Esophagus muscularis mucosa (tissue), 4 donors: ENCODE results near the gene NNMT. TPM values are rescaled to one million over a fixed set of nuclear protein-coding genes. Genes with fewer than 3 reads are reported as not detected.

ENCODE experiments used
- DNase-seq: peaks from one replicate; pipeline ENCODE4 v3.0.0-alpha.2; 2017; ENCODE audit errors: extremely low spot score
- H3K27ac ChIP-seq, 4 donors: fragments of 200-600 bp; sonication (generic); replicated peaks in 1 of 4; 1 replicate in 3 of 4; 2 replicates in 1 of 4; pipeline ENCODE4 v1.5.1; 2016 to 2019; ENCODE audit warnings: mild to moderate bottlenecking in 1 of 4
- H3K27me3 ChIP-seq, 4 donors: fragments of 200-600 bp; sonication (generic); one replicate each; pipeline versions ENCODE4 v1.5.1 to v1.6.0; 2016 to 2019
- H3K36me3 ChIP-seq, 4 donors: fragments of 200-600 bp; sonication (generic); one replicate each; pipeline ENCODE4 v1.5.1; 2016 to 2019
- H3K4me1 ChIP-seq, 4 donors: fragments of 200-600 bp; sonication (generic); one replicate each; pipeline ENCODE4 v1.5.1; 2016 to 2019
- H3K4me3 ChIP-seq, 4 donors: fragments of 200-600 bp; sonication (generic); 1 replicate in 2 of 4; 2 replicates in 2 of 4; pipeline ENCODE4 v1.5.1; 2016 to 2019; ENCODE audit warnings: mild to moderate bottlenecking in 4 of 4, moderate library complexity in 1 of 4
- H3K9me3 ChIP-seq, 4 donors: fragments of 200-600 bp; sonication (generic); 1 replicate in 3 of 4; 2 replicates in 1 of 4; pipeline ENCODE4 v1.5.1; 2016 to 2019
- CTCF ChIP-seq, 3 experiments: fragments of 200-600 bp in 2 of 3; fragments of 450-650 bp in 1 of 3; sonication (generic) in 2 of 3; IDR thresholded peaks; one replicate each; pipeline ENCODE4 v1.5.1; 2017 to 2019; ENCODE audit warnings: antibody characterized with exemption in 3 of 3, mild to moderate bottlenecking in 2 of 3, moderate library complexity in 1 of 3
- EP300 ChIP-seq: sonication (generic); formaldehyde crosslinking; IDR thresholded peaks from one replicate; pipeline ENCODE4 v1.6.1; 2017; ENCODE audit warnings: antibody characterized with exemption
- POLR2A ChIP-seq: fragments of 450-650 bp; IDR thresholded peaks from one replicate; pipeline ENCODE4 v1.6.1; 2017; ENCODE audit warnings: antibody characterized with exemption, moderate library complexity, mild to moderate bottlenecking, low read depth
- POLR2AphosphoS5 ChIP-seq, 2 donors: sonication (generic); formaldehyde crosslinking; IDR thresholded peaks; one replicate each; pipeline ENCODE4 v1.6.1; 2017; ENCODE audit warnings: antibody characterized with exemption in 2 of 2
- WGBS: methylation state at CpG from one replicate; pipeline ENCODE4 v1.1.5; 2018; 5-methylcytosine and 5-hydroxymethylcytosine counted together
- intact Hi-C: fragments of 100-400 bp; cut with DNase I; formaldehyde crosslinking; loops from one replicate; pipeline ENCODE4 v1.15.1; 2023
- total RNA-seq, 4 donors: library from RNA; depleted of rRNA; stranded (reverse); fragments of >200 nt; gene quantifications; one replicate each; pipeline versions ENCODE4 v1.1.0 to v1.2.1, GENCODE V29; 2016

NNMT gene
- total RNA-seq, 4 donors from 2014 or later: 88.9 to 599 (median 293) TPM

DNA sequence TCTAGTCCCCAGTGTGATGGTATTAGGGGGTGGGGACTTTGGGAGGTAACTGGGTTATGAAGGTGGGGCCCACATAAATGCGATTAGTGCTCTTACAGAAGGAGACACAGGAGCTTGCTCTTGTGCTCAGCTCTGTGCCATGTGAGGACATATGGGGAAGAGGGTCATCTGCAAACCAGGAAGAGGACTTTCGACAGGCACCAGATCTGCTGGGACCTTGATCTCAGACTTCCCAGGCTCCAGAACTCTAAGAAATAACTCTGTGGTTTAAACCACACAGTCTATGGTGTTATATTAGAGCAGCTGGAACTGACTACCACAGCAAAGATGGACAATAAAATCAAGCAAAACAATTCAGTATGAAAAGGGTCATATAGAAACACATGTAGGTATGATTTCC, 26.7 kb downstream of the NNMT start:
- Histone ChIP-seq H3K27ac (no peak overlapping the region), H3K4me1 (peaks cover 0 to 10% (median under 1%) of the 10 kb centered on the region in 4 donors), H3K36me3 (no peaks in the 10 kb centered on the region), H3K9me3 (no peaks in the 10 kb centered on the region), H3K27me3 (peaks cover 0 to 11% (median 0%) of the 10 kb centered on the region in 4 donors), H3K4me3 (no peak overlapping the region)
- 85% methylated on average over 2 of the region's 2 CpGs for WGBS
- DNase-seq: peak; percentile 72
- intact Hi-C loops: no loop called here
- no peak for TF ChIP-seq CTCF (IDR thresholded peaks at IDR 0.05)
- TF ChIP-seq EP300: no peak
- no peak for TF ChIP-seq POLR2A
- TF ChIP-seq POLR2AphosphoS5 (IDR thresholded peaks at IDR 0.05): no peak

- no peak overlapping the region for H3K27ac ChIP-seq
- H3K36me3 ChIP-seq: no peaks in the 10 kb centered on the region
- DNase-seq: no peak
- no peak for TF ChIP-seq EP300
- no peak for TF ChIP-seq POLR2A
- no peak for TF ChIP-seq POLR2AphosphoS5 (IDR thresholded peaks at IDR 0.05)
- TF ChIP-seq CTCF (IDR thresholded peaks at IDR 0.05): no peak
- peaks cover 0 to 18% (median 10%) of the 10 kb centered on the region in 4 donors for H3K9me3 ChIP-seq
- intact Hi-C loops: no loop called here
- no peaks in the 10 kb centered on the region for H3K27me3 ChIP-seq
- WGBS: 94% methylated on average over 4 of the region's 4 CpGs
- no peak overlapping the region for H3K4me3 ChIP-seq
- no peaks in the 10 kb centered on the region for H3K4me1 ChIP-seq
Observed at GRCh38 chr11:114326151-114326550, 30.0 kb downstream of the NNMT start.

DNA sequence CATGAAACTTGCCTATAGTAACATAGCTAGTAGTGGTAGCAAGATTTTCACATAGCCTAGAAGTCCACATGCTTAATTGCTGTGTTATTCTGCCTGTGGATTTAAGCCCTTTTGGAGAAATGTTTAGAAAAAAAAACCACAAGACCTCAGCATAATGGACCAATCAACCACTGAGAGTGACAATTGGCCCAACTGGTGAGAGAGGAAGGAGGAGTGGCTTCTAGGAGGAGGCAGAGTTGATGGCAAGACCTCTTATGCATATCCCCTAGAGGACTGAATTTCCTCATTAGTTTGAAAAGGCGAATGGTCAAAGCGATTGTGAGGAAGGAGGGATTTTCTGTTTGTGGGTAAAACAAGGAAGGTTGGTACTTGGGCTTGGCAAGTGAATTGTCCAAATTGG, 30.6 kb downstream of the NNMT start:
- Histone ChIP-seq H3K27ac (no peak overlapping the region), H3K4me3 (no peak overlapping the region), H3K4me1 (no peaks in the 10 kb centered on the region), H3K36me3 (no peaks in the 10 kb centered on the region), H3K27me3 (no peaks in the 10 kb centered on the region), H3K9me3 (peaks cover 0 to 20% (median 12%) of the 10 kb centered on the region in 4 donors)
- intact Hi-C loops: no loop called here
- 96% methylated on average over 2 of the region's 2 CpGs for WGBS
- TF ChIP-seq EP300 (no peak), POLR2AphosphoS5 (IDR thresholded peaks at IDR 0.05) (no peak), POLR2A (no peak), CTCF (IDR thresholded peaks at IDR 0.05) (no peak)
- no peak for DNase-seq

- Histone ChIP-seq H3K27ac (no peak overlapping the region), H3K9me3 (peaks cover 0 to 20% (median 12%) of the 10 kb centered on the region in 4 donors), H3K4me3 (no peak overlapping the region), H3K36me3 (no peaks in the 10 kb centered on the region), H3K27me3 (no peaks in the 10 kb centered on the region), H3K4me1 (no peaks in the 10 kb centered on the region)
- TF ChIP-seq EP300: no peak
- no peak for TF ChIP-seq POLR2A
- TF ChIP-seq CTCF (IDR thresholded peaks at IDR 0.05): no peak
- no peak for TF ChIP-seq POLR2AphosphoS5 (IDR thresholded peaks at IDR 0.05)
- WGBS: 82% methylated on average over 1 of the region's 1 CpG
- DNase-seq: no peak
- intact Hi-C loops: no loop called here
Observed at GRCh38 chr11:114330373-114330772, 34.2 kb downstream of the NNMT start.
